Activated T-cell treated with anti-CD3 and anti-CD28 coated beads, Interleukin-2, amount 50 U/mL, for 4 hours (primary cell): Measurements from ENCODE around the gene SLBP. TPM values are rescaled to one million over a fixed set of nuclear protein-coding genes. Genes with fewer than 3 reads are reported as not detected.

Source experiments
- ATAC-seq, 2 donors: fragments of 200-7000 bp; cut with Tn5 transposase; one replicate each; pipeline ENCODE4 v1.10.0; 2021
- DNase-seq: peaks from one replicate; pipeline ENCODE4 v3.0.0-alpha.2; 2020
- H3K27me3 Mint-ChIP-seq: one replicate; pipeline ENCODE4 v1.8.0; 2021; ENCODE audit warnings: low read depth, mixed read lengths
- H3K36me3 Mint-ChIP-seq: one replicate; pipeline ENCODE4 v1.8.0; 2022; ENCODE audit warnings: mixed read lengths; ENCODE audit not compliant: insufficient read depth
- H3K4me1 Mint-ChIP-seq: one replicate; pipeline ENCODE4 v1.8.0; 2021; ENCODE audit warnings: low read depth, mixed read lengths
- H3K4me3 Mint-ChIP-seq: one replicate; pipeline ENCODE4 v1.8.0; 2021; ENCODE audit warnings: mild to moderate bottlenecking, moderate library complexity, mixed read lengths
- H3K9me3 Mint-ChIP-seq: one replicate; pipeline ENCODE4 v1.8.0; 2021; ENCODE audit warnings: mixed read lengths
- total RNA-seq, 3 donors: library from RNA; stranded (reverse); gene quantifications; one replicate each; pipeline ENCODE4 v1.2.1, GENCODE V29; 2021

Gene SLBP
- total RNA-seq, 3 donors from 2014 or later, result 131 to 171 (median 147) TPM

DNA sequence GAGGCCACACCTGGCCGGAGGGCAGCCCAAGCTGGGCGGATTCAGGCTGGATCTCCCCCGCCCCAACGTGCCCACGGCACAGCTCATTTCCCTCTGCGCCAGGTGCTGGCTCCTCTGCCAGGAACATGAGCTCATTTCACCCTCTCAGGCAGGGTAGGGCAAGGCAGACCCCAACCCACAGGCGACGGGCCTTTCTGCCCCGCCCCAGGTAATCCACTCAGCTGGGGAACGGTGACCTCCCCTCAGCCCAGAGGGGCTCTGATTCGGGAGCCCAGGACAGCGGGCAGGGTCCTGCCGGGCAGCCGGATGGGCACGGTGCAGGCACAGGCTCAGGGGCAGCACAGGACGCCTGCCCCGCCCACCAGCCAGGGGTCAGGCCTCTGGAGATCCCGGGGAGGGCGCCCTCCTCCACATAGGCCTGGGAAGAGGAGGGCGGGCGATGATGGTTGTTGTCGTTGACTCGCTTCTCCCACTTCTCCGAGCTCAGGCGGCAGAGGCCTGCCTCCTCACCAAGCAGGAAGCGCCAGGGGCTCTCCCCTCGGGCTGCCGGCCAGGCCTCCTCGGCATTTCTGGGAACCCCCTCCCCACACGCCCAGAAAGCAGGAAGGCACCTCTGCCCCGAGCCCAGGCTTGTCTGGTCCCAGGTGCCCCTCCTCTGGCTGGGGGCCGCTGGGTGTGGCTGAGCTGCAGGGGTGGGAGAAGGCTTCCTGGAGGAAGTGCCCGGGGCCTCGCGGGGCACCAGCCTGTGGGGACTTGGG is 40.3 kb upstream of the SLBP start:
- Mint-ChIP-seq H3K4me1 (no peaks in the 10 kb centered on the region), H3K36me3 (no peaks in the 10 kb centered on the region)

DNA sequence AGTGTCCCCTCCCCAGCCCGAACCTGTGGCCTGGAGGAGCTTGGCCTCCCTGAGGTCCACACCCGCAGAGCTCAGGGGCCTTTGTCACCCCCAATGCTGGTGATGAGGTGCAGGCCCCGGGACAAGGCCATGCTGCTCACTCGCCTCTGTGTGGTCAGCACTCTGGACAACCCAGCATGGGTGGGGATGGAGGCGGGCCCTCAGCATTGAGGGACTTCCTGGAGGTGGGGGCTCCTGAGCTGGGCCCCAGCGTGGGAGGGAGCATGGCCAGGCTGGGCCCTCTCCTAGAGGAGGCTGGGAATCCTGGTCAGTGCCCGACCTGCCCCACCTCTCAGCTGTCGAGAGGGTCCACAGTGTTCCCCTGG is 39.8 kb upstream of the SLBP start:
- H3K27me3 Mint-ChIP-seq, result no peaks in the 10 kb centered on the region
- no peaks in the 10 kb centered on the region for H3K4me1 Mint-ChIP-seq
- no peak overlapping the region for H3K4me3 Mint-ChIP-seq
- ATAC-seq, result no peak
- no peak for DNase-seq
- H3K36me3 Mint-ChIP-seq, result no peaks in the 10 kb centered on the region
- H3K9me3 Mint-ChIP-seq, result no peaks in the 10 kb centered on the region

More for the DNA sequence above, 40.3 kb upstream of the SLBP start:
- ATAC-seq, result peak; percentile 12 to 21
- Mint-ChIP-seq H3K27me3 (no peaks in the 10 kb centered on the region), H3K4me3 (no peak overlapping the region), H3K9me3 (no peaks in the 10 kb centered on the region)
- no peak for DNase-seq

DNA sequence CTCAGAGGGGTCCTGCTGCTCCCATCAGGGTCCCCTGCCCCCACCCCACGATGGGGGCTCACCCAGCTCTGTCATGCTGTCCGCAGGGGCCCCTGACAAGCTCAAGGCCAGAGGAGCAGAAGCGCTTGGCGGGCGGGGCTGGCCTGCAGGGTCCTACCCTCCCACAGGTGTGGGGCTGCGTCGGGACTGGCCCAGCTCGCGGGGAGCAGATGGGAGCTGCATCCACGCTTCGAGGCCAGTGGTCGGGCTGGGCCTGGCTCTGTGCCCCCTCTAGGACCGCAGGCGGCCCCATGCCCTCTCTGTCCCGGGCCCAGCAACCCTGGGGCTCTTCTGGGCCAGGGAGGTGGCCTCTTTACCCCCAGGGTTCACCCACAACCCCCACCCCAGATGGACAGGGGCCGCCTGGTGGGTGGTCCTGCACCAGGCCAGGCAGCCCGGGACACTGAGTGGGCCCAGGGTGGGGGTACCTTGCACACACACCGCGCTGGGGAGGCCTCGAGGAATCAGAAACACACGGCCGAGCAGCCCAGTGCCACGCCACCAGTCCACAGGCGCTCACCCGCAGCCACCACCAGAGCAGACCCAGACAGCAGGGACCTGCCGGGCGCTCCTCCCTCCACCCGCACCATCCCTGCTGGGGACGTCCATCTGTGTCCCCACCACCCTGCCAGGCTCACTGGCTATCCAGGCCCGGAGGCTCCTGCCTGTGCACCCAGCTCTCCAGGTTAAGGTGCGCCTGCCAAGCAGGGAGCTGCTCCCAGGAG is 39.2 kb upstream of the SLBP start:
- Mint-ChIP-seq H3K9me3 (no peaks in the 10 kb centered on the region), H3K4me3 (no peak overlapping the region), H3K4me1 (no peaks in the 10 kb centered on the region), H3K27me3 (no peaks in the 10 kb centered on the region), H3K36me3 (no peaks in the 10 kb centered on the region)
- DNase-seq, result no peak
- no peak for ATAC-seq

DNA sequence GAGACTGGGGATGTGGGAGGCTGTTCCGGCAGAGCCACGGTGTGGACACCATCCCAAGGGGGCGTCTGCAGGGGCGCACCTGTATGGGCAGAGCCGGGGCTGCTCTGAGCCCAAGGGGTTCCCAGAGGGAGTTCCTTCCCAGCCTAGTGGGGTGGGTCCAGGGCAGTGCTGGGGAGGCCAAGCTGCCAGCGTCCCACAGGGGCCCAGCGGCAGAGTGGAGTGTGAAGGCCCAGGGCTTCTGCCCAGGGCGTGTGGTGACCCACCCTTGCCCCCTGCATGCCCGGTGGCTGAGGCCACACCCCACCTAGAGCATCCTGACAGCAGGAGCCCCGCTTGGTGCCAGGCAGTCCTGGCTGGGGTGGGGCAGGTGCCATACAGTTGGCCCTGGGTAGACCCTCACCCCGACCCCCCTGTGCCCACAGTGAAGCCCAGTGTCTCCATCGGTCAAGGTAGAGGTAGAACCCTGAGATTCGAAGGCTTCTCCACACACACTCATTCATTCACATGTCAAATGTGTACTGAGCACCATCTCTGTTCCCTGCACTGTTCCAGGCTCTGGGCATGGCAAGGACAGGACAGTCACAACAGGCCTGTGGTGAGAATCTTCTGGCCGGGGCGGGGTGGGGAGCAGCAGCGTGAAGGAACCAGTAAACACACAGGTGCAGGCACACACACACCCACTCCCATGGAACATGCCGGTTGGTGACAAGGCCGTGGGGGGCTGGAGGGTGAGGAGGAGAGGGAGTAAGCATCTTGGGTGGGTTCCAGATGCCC is 38.4 kb upstream of the SLBP start:
- Mint-ChIP-seq H3K4me3 (no peak overlapping the region), H3K4me1 (no peaks in the 10 kb centered on the region), H3K36me3 (no peaks in the 10 kb centered on the region), H3K9me3 (no peaks in the 10 kb centered on the region), H3K27me3 (no peaks in the 10 kb centered on the region)
- ATAC-seq, result no peak
- DNase-seq, result no peak

DNA sequence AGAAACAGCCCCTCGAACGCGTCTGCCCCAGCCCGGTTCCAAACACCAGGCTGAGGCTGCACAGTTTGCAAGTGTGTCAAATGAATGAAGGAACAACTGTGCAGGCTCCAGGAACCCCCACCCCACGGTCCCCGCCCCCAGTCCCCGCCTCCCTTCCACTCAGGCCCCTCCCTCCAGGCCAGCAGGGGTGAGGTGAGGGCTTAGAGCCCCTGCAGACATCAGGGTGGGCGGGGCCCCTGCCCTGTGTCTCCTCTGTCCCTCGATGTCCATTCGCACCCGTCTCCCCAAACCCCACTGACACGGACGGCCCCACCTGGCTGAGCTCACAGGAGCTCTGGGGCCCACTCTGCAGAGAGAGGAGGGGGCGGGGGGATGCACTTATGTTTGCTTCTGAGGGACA is 37.7 kb upstream of the SLBP start:
- H3K27me3 Mint-ChIP-seq, result no peaks in the 10 kb centered on the region
- H3K36me3 Mint-ChIP-seq, result peaks cover 1% of the 10 kb centered on the region
- no peaks in the 10 kb centered on the region for H3K9me3 Mint-ChIP-seq
- no peaks in the 10 kb centered on the region for H3K4me1 Mint-ChIP-seq
- DNase-seq, result no peak
- ATAC-seq, result no peak
- no peak overlapping the region for H3K4me3 Mint-ChIP-seq

DNA sequence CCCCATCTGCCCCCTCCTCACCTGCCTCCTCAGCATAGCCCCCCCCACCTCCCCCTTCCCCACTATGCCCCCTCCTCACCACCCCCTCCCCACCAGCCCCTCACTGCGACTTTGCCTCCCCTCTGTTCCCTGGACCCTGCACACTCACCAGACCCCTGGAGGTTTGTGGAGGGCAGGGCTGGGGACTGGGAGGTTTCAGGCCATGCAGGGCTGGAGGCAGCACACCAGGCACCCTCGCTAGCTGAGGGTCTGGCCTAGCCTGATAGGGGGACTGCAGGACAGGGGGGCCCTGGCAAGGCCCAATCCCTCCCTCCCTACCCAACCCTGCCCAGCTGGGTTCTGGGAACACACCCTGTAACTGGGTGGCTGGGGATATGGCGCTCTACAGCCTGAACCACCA is 37.3 kb upstream of the SLBP start:
- Mint-ChIP-seq H3K9me3 (no peaks in the 10 kb centered on the region), H3K36me3 (peaks cover 2% of the 10 kb centered on the region), H3K4me3 (no peak overlapping the region), H3K27me3 (no peaks in the 10 kb centered on the region), H3K4me1 (no peaks in the 10 kb centered on the region)
- no peak for DNase-seq
- no peak for ATAC-seq

DNA sequence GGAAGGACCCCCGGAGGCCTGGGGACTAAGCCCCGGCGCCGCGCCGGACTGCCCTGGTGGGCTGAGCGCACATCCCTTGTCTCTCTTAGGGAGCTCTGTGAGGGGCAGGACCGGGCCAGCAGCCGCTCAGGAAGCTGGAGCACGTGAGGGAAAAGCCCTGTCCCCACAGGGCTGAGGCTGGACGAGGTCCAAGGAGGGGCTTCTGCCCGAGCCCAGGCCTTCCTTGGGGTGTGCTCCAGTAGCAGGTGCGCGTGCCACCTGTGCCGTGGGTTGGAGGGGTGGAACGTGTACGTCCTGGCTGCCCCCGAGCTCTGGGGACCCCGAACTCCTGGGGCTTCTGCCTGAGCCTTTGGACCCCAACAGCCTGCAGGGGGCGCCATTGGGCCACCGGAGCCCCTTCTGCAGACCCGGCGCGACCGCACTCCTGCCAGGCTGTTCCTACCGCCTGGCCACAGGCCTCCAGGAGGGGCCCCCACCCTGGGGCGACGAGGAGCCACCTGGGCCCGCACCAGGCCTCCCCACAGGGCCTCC is 36.4 kb upstream of the SLBP start:
- ATAC-seq (peak; percentile 57 to 68), DNase-seq (peak; percentile 76)
- Mint-ChIP-seq H3K4me1 (no peaks in the 10 kb centered on the region), H3K36me3 (peaks cover 5% of the 10 kb centered on the region), H3K27me3 (no peaks in the 10 kb centered on the region), H3K9me3 (no peaks in the 10 kb centered on the region), H3K4me3 (no peak overlapping the region)

DNA sequence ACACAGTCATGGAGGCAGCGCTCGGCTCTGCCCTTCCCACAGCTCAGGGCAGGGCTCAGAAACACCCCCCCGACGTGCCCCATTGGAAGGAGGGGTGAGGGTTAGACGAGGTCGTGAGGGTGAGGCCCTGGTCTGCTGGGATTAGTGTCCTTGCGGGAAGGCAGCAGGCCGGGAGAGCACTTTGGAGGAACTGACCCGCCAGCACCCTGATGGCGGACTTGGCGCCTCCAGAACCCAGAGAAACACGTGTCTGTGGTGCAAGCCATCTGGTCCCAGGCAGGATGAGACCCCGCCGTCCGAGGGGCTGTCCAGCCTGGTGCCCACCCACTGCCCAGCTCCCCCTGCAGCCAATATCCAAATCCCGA is 35.5 kb upstream of the SLBP start:
- Mint-ChIP-seq H3K27me3 (no peaks in the 10 kb centered on the region), H3K36me3 (peaks cover 5% of the 10 kb centered on the region), H3K4me1 (no peaks in the 10 kb centered on the region), H3K9me3 (no peaks in the 10 kb centered on the region), H3K4me3 (no peak overlapping the region)
- DNase-seq, result no peak
- ATAC-seq, result no peak

DNA sequence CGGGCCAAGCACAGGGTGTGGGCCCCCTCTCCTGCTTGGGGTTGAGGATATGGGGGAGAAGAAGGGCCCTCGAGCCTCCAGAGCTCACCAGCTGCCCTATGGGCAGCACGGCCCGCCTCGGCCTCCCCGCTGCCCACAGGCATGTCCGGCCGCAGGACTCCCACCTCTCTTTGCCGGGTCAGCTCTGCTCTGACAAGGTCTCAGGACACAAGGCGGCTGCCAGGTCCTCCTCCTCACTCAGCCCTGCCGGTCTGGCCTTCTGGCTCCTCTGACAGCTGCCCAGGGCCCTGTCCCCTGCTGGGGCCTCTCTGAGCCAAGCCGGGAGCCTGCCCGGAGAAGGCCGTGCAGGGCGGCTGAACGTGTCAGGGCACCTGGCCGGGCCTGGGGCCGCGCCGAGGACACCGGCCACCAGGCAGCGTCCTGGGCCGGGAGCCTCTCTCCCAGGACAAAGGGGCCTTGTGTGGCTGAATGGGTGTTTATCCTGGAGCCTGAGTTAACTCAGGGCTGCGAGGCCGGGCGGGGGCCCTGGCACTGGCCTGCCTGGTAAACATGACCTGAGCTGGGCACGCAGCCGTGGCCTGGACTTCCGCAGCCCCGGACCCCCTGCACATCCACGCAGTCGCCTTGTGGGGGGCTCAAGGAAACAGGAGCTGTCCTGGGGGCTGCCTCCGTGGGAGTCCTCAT is 34.9 kb upstream of the SLBP start:
- peaks cover 5% of the 10 kb centered on the region for H3K36me3 Mint-ChIP-seq
- H3K4me1 Mint-ChIP-seq, result no peaks in the 10 kb centered on the region

DNA sequence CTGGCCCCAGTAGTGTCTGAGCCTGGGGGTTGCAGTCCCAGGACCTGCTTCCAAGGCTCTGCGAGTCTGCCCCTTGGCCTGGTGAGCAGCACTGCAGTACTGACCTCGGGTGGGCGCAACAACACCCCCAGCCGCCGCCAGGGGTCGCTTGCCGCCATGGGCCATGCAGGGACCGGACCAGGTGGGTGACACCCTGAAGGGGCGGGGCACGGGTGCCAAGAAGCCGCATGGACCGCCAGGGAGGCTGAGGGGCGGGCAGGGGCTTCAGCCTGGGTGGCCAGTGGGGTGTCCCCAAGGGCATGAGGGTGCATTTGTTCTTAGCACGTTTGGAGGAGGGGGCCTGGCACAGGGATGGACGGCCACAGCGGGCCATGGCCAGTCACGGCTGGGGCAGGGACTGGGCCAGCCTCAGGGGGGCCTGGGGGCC is 34.2 kb upstream of the SLBP start:
- Mint-ChIP-seq H3K4me3 (no peak overlapping the region), H3K4me1 (no peaks in the 10 kb centered on the region), H3K9me3 (no peaks in the 10 kb centered on the region), H3K36me3 (peaks cover 9% of the 10 kb centered on the region), H3K27me3 (no peaks in the 10 kb centered on the region)
- ATAC-seq (peak; percentile 83 to 84), DNase-seq (peak; percentile 74)

More for the DNA sequence above, 34.9 kb upstream of the SLBP start:
- no peaks in the 10 kb centered on the region for H3K9me3 Mint-ChIP-seq
- ATAC-seq (no peak), DNase-seq (no peak)
- H3K4me3 Mint-ChIP-seq, result no peak overlapping the region
- H3K27me3 Mint-ChIP-seq, result no peaks in the 10 kb centered on the region

DNA sequence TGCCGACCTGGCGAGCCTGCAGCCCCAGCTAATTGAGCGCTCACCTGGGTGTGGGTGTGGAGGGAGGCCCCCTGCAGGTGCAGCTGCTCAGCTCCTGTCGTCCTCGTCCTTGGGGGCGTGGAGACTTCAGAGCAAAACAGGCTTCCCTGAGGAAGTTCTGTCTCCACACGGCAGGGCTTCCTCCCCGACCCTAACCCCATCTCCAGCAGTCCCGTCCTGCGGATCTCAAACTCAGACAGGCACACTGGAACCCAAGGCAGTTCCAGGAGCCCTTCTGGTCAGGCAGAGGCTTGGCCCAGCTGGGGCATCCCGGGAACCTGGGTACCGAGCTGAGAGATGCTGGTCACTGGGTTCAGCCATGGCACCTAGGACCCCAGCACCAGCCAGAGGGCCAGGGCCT is 33.6 kb upstream of the SLBP start:
- ATAC-seq (no peak), DNase-seq (no peak)
- no peaks in the 10 kb centered on the region for H3K4me1 Mint-ChIP-seq
- H3K27me3 Mint-ChIP-seq, result no peaks in the 10 kb centered on the region
- H3K4me3 Mint-ChIP-seq, result no peak overlapping the region
- H3K36me3 Mint-ChIP-seq, result peaks cover 9% of the 10 kb centered on the region
- no peaks in the 10 kb centered on the region for H3K9me3 Mint-ChIP-seq

DNA sequence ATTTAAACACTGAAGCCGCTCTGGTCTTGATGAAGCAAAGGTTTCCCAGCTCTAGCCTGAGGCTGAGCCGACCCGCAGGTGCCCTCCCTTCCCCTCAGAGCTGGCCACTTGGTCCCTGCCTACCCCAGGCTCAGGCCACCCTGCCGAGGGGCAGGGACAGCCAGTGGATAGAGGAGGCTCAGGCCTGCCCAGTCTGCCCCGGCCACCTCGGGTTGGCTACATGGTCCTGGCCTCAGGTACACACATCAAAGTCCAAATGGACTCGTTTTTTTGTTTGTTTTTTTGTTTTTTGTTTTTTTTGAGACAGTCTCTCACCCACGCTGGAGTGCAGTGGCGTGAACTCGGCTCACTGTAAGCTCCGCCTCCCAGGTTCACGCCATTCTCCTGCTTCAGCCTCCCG is 33.0 kb upstream of the SLBP start:
- Mint-ChIP-seq H3K9me3 (no peaks in the 10 kb centered on the region), H3K4me3 (no peak overlapping the region)
- no peak for DNase-seq

DNA sequence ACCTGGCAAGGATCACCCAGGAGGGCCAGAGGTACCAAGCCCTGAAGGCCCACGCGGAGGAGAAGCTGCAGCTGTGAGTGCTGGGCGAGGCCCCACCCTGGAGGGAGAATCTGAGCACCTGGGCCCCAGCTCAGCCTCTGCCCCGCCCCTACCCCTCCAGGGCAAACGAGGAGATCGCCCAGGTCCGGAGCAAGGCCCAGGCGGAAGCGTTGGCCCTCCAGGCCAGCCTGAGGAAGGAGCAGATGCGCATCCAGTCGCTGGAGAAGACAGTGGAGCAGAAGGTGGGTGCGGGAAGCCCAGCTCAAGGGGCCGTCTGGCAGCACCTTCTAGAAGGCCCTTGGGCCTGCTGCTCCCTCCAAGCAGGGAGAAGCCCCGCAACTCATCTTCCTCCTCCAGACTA is 32.4 kb upstream of the SLBP start:
- no peak for ATAC-seq

More for the DNA sequence above, 33.0 kb upstream of the SLBP start:
- no peak for ATAC-seq
- peaks cover 9% of the 10 kb centered on the region for H3K36me3 Mint-ChIP-seq
- H3K4me1 Mint-ChIP-seq, result no peaks in the 10 kb centered on the region
- no peaks in the 10 kb centered on the region for H3K27me3 Mint-ChIP-seq

DNA sequence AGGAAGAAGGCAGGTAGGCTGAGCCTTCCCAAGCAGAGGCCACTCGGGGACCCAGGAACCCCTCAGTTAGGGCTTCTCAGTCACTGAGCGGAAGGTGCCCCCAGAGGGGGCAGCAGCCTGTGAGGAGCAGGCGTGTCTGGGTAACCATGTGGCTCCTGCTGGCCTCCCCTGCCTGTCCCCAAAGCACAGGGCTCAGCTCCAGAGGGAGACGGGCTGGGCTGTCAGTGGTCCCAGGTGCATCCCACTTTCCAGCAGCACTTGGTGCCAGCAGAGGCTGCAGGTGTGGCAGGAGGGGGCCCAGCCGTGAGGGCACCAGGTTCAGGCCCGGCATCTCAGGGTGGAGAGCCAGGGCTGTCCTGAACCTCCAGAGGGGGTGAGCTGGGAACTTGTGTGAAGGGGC is 31.9 kb upstream of the SLBP start:
- DNase-seq, result no peak
- Mint-ChIP-seq H3K27me3 (no peaks in the 10 kb centered on the region), H3K36me3 (peaks cover 12% of the 10 kb centered on the region), H3K9me3 (no peaks in the 10 kb centered on the region), H3K4me3 (no peak overlapping the region), H3K4me1 (no peaks in the 10 kb centered on the region)
- ATAC-seq, result no peak

More for the DNA sequence above, 32.4 kb upstream of the SLBP start:
- no peak for DNase-seq
- Mint-ChIP-seq H3K4me3 (no peak overlapping the region), H3K9me3 (no peaks in the 10 kb centered on the region), H3K36me3 (peaks cover 9% of the 10 kb centered on the region), H3K27me3 (no peaks in the 10 kb centered on the region), H3K4me1 (no peaks in the 10 kb centered on the region)
